Endothelial cell of umbilical vein (primary cell): ENCODE results near the gene GFOD1. TPM values are rescaled to one million over a fixed set of nuclear protein-coding genes. Genes with fewer than 3 reads are reported as not detected.

Source experiments
- BruUV-seq: library from RNA; stranded (reverse); fragments of 400-500 nt; replicated peaks from 2 replicates; lab custom pipeline; 2021; lab: Mats Ljungman, UMichigan
- CTCF ChIA-PET: fragments of 300-600, 350-600 bp; sonication (Branson Sonifier 250); formaldehyde crosslinking; loops from one replicate; lab custom pipeline; 2021; ENCODE audit warnings: antibody characterized with exemption, inconsistent platforms; lab: Charles Lee
- POLR2A ChIA-PET: fragments of 300-600, 350-600 bp; sonication (Branson Sonifier 250); formaldehyde crosslinking; loops from one replicate; lab custom pipeline; 2021; ENCODE audit warnings: antibody characterized with exemption, inconsistent platforms; lab: Charles Lee
- DNase-seq: peaks from one replicate; pipeline ENCODE4 v3.0.0-alpha.2; 2011; ENCODE audit warnings: low read depth, low spot score
- FAIRE-seq: peaks from 2 replicates; lab custom pipeline; 2011; peaks lifted over from hg19 to GRCh38; lab: Jason Lieb, UNC
- H2AFZ ChIP-seq: 2 replicates; pipeline ENCODE4 v1.6.0; 2012; ENCODE audit warnings: low read depth, low read length, control low read depth, inconsistent platforms
- H3K27ac ChIP-seq: 2 replicates; pipeline ENCODE4 v1.5.1; 2011; ENCODE audit warnings: low read depth, mild to moderate bottlenecking, control low read depth, low read length, moderate library complexity; ENCODE audit not compliant: insufficient read depth
- H3K27me3 ChIP-seq, 2 experiments: 2 replicates each; pipeline versions ENCODE4 v1.6.0 to v1.6.1; 2011; ENCODE audit warnings: low read length in 2 of 2, mixed read lengths in 1 of 2; ENCODE audit not compliant: control insufficient read depth in 2 of 2, insufficient read depth in 2 of 2
- H3K36me3 ChIP-seq, 2 experiments: 2 replicates in 1 of 2; 3 replicates in 1 of 2; pipeline ENCODE4 v1.5.1; 2011; ENCODE audit warnings: low read length in 2 of 2, mild to moderate bottlenecking in 1 of 2, moderate library complexity in 1 of 2; ENCODE audit not compliant: control insufficient read depth in 2 of 2, insufficient read depth in 2 of 2; ENCODE audit errors: extremely low read depth in 1 of 2
- H3K4me1 ChIP-seq: 3 replicates; pipeline ENCODE4 v1.5.1; 2011; ENCODE audit warnings: mild to moderate bottlenecking, low read length; ENCODE audit not compliant: control insufficient read depth, insufficient read depth; ENCODE audit errors: extremely low read depth
- H3K4me2 ChIP-seq: 2 replicates; pipeline ENCODE4 v1.6.1; 2011; ENCODE audit warnings: low read length, control low read depth, mixed read lengths; ENCODE audit not compliant: insufficient read depth
- H3K4me3 ChIP-seq, 3 experiments: fragments of 200-600 bp in 1 of 3; sonication (generic), shearing (Covaris generic) in 1 of 3; replicated peaks in 1 of 3; 2 replicates each; pipeline ENCODE4 v1.5.1; 2011 to 2016; ENCODE audit warnings: control low read depth in 3 of 3, low read length in 3 of 3, mild to moderate bottlenecking in 2 of 3, inconsistent platforms in 1 of 3, low read depth in 1 of 3, moderate library complexity in 1 of 3; ENCODE audit not compliant: insufficient read depth in 1 of 3
- H3K79me2 ChIP-seq: 2 replicates; pipeline ENCODE4 v1.6.0; 2012; ENCODE audit warnings: low read length, inconsistent platforms; ENCODE audit not compliant: control insufficient read depth, insufficient read depth
- H3K9ac ChIP-seq: replicated peaks from 2 replicates; pipeline ENCODE3; 2011; ENCODE audit warnings: low read length, control low read depth; ENCODE audit not compliant: insufficient read depth; ENCODE audit errors: extremely low read depth
- H3K9me1 ChIP-seq: replicated peaks from 3 replicates; pipeline ENCODE4 v1.6.0; 2011; ENCODE audit warnings: mild to moderate bottlenecking, low read length; ENCODE audit not compliant: control insufficient read depth, insufficient read depth; ENCODE audit errors: extremely low read depth
- H3K9me3 ChIP-seq: replicated peaks from 2 replicates; pipeline ENCODE4 v1.5.1; 2012; ENCODE audit warnings: low read length, inconsistent platforms; ENCODE audit not compliant: control insufficient read depth, insufficient read depth
- H4K20me1 ChIP-seq: replicated peaks from 2 replicates; pipeline ENCODE3; 2011; ENCODE audit warnings: mild to moderate bottlenecking, low read length; ENCODE audit not compliant: control insufficient read depth, insufficient read depth; ENCODE audit errors: extremely low read depth
- CTCF ChIP-seq, 2 donors: IDR thresholded peaks; 1 replicate in 1 of 2; 2 replicates in 1 of 2; pipeline ENCODE4 v1.5.1; 2011; ENCODE audit warnings: low read length in 2 of 2, mild to moderate bottlenecking in 2 of 2, moderate library complexity in 2 of 2, control low read depth in 1 of 2, inconsistent platforms in 1 of 2, low read depth in 1 of 2; ENCODE audit not compliant: insufficient read depth in 1 of 2; ENCODE audit errors: extremely low read depth in 1 of 2
- EZH2 ChIP-seq: IDR thresholded peaks from 2 replicates; pipeline ENCODE4 v1.6.1; 2012; ENCODE audit warnings: borderline replicate concordance, low read depth, mild to moderate bottlenecking, moderate library complexity, low read length, inconsistent platforms; ENCODE audit not compliant: severe bottlenecking
- FOS ChIP-seq: IDR thresholded peaks from 2 replicates; pipeline ENCODE4 v1.6.1; 2011; ENCODE audit warnings: mild to moderate bottlenecking, low read length, moderate library complexity, borderline replicate concordance; ENCODE audit not compliant: insufficient read depth
- GATA2 ChIP-seq: IDR thresholded peaks from 2 replicates; pipeline ENCODE4 v1.7.0; 2011; ENCODE audit warnings: low read depth, mild to moderate bottlenecking, moderate library complexity, mixed read lengths, low read length; ENCODE audit not compliant: insufficient read length, insufficient read depth
- JUN ChIP-seq: IDR thresholded peaks from 2 replicates; pipeline ENCODE4 v1.6.1; 2011; ENCODE audit warnings: borderline replicate concordance, low read depth; ENCODE audit not compliant: insufficient read length, insufficient read depth
- MAX ChIP-seq: IDR thresholded peaks from 2 replicates; pipeline ENCODE4 v1.6.1; 2011; ENCODE audit not compliant: insufficient read depth, insufficient read length
- MYC ChIP-seq: IDR thresholded peaks from one replicate; pipeline ENCODE4 v1.6.1; 2011; ENCODE audit warnings: mild to moderate bottlenecking, low read depth, low read length
- POLR2A ChIP-seq: IDR thresholded peaks from 2 replicates; pipeline ENCODE4 v1.6.1; 2012; ENCODE audit warnings: low read depth, mild to moderate bottlenecking, control low read depth, low read length
- POLR2AphosphoS5 ChIP-seq: IDR thresholded peaks from 2 replicates; pipeline ENCODE4 v1.6.1; 2012; ENCODE audit warnings: low read depth, mild to moderate bottlenecking, control low read depth, low read length, moderate library complexity; ENCODE audit not compliant: insufficient read depth
- dilution Hi-C: fragments of 300-500 bp; cut with MboI; formaldehyde crosslinking; loops from one replicate; pipeline ENCODE4 v1.15.0; 2019; ENCODE audit warnings: low sequenced_read_pairs; ENCODE audit not compliant: extremely low pct_ligation_motif_present
- intact Hi-C: fragments of 100-400 bp; cut with micrococcal nuclease; formaldehyde crosslinking; loops from one replicate; pipeline ENCODE4 v1.10.0; 2022
- polyA plus RNA-seq, 4 experiments: library from polyadenylated mRNA; depleted of rRNA in 3 of 4; stranded (reverse) in 3 of 4; unstranded in 1 of 4; fragments of >200 nt; gene quantifications; 2 replicates each; pipeline versions ENCODE4 v1.2.1 to v1.2.3, GENCODE V29; 2011 to 2012; ENCODE audit warnings: missing spikeins in 1 of 4
- total RNA-seq: library from RNA; stranded (reverse); gene quantifications from 2 replicates; pipeline ENCODE4 v1.2.3, GENCODE V29; 2021

The GFOD1 gene
- total and polyA plus RNA-seq, 2 donors (not counting 3 experiments of a cell fraction or from before 2014, with no cell fraction given): 12.1 to 24.1 TPM

DNA sequence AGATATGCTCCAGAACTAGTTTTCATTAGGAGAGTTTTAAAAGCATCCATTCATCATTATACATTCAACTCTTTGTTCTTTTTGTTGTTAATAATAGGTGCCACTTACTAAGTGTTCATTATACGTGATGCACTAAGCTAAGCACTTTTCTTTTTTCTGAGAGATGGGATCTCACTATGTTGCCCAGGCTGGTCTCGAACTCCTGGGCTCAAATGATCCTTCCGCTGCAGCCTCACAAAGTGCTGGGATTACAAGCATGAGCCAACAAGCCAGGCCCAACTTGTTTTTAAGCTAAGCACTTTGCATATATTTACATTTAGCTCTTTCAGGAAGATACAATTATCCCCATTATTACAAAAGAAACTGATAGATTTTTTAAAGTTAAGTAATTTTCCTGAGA lies 5.7 kb upstream of the GFOD1 start:
- FAIRE-seq (no peak), DNase-seq (no peak)
- no peak overlapping the region for H3K27ac ChIP-seq
- H3K9me3 ChIP-seq: no peaks in the 10 kb centered on the region
- no TSS peak for BruUV-seq
- H3K4me1 ChIP-seq: peaks cover 13% of the 10 kb centered on the region
- intact Hi-C loops: no loop called here
- H2AFZ ChIP-seq: no peak overlapping the region
- TF ChIP-seq FOS (no peak), POLR2AphosphoS5 (no peak), CTCF (IDR thresholded peaks at IDR 0.05; ENCODE audit: extremely low read depth in 1 of 2, insufficient read depth in 1 of 2, low read depth in 1 of 2, low read length in 2 of 2) (no peak), JUN (no peak), EZH2 (no peak), MAX (no peak), MYC (no peak), POLR2A (no peak), GATA2 (no peak)
- POLR2A ChIA-PET: no interaction called here
- dilution Hi-C loops: no loop called here
- H4K20me1 ChIP-seq: no peaks in the 10 kb centered on the region
- no peaks in the 10 kb centered on the region for H3K9me1 ChIP-seq
- H3K4me3 ChIP-seq: no peak overlapping the region
- H3K9ac ChIP-seq: no peak overlapping the region
- no peaks in the 10 kb centered on the region for H3K79me2 ChIP-seq
- H3K36me3 ChIP-seq: no peaks in the 10 kb centered on the region
- H3K4me2 ChIP-seq: no peak overlapping the region
- H3K27me3 ChIP-seq: no peaks in the 10 kb centered on the region
- CTCF ChIA-PET: interaction anchor here (0.6 to 0.9 kb wide), 3 partner anchors 44 to 158 kb away, joined by 3 read pairs; no protein-coding TSS in a partner anchor
